Measurements from ENCODE around the gene DUXB. TPM values are rescaled to one million over a fixed set of nuclear protein-coding genes. Genes with fewer than 3 reads are reported as not detected.

DUXB gene
- total RNA-seq, 1 donor from 2014 or later = not detected

DNA sequence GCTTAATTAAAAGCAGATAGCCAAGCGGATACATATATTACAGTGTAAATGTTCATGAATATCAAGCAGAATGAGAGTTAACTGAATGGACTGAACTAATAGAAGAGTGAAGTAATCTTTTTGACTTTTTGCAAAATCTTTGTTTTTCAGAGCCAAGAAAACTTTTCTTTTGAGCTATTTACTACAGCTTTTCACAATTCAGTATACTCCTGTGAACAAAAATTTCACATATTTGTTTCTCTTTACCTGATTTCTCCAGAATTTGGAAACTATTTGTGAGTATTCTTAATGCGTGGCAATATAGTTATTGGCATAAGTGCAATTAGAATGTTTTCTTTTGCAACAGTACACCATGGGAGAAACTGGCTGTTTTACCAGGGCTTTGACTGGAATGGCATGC lies 9.1 kb upstream of the DUXB start:
- Histone ChIP-seq H3K27ac (ENCODE audit: low read depth, low read length) (no peak overlapping the region), H3K79me2 (ENCODE audit: insufficient read depth, low read length) (no peaks in the 10 kb centered on the region), H3K27me3 (ENCODE audit: insufficient read depth, low read length) (no peaks in the 10 kb centered on the region), H3K9ac (ENCODE audit: low read length) (no peak overlapping the region), H3K4me1 (ENCODE audit: insufficient read depth, low read length) (no peaks in the 10 kb centered on the region), H3K4me2 (ENCODE audit: low read length) (no peak overlapping the region), H2AFZ (ENCODE audit: low read depth, low read length) (no peak overlapping the region), H3K36me3 (ENCODE audit: insufficient read depth, low read length) (no peaks in the 10 kb centered on the region), H3K9me3 (ENCODE audit: insufficient read depth, low read depth, low read length) (peaks cover 4% of the 10 kb centered on the region), H4K20me1 (ENCODE audit: insufficient read depth, low read length) (no peaks in the 10 kb centered on the region), H3K4me3 (ENCODE audit: insufficient read depth, low read depth, low read length) (no peak overlapping the region)
- Mint-ChIP-seq H3K9me3 (ENCODE audit: unreplicated experiment) (peaks cover 12% of the 10 kb centered on the region), H3K27me3 (ENCODE audit: low read depth, unreplicated experiment) (peaks cover 5% of the 10 kb centered on the region), H3K27ac (ENCODE audit: unreplicated experiment) (no peak overlapping the region), H3K4me3 (ENCODE audit: unreplicated experiment) (no peak overlapping the region), H3K4me1 (ENCODE audit: low read depth, unreplicated experiment) (no peaks in the 10 kb centered on the region), H3K36me3 (ENCODE audit: low read depth, unreplicated experiment) (no peaks in the 10 kb centered on the region)
- FAIRE-seq (no peak), DNase-seq (ENCODE audit: low read depth) (no peak)
- TF ChIP-seq EZH2 (IDR thresholded peaks at IDR 0.05; ENCODE audit: insufficient read depth, low read length) = no peak
- TF ChIP-seq, protein P1, sequence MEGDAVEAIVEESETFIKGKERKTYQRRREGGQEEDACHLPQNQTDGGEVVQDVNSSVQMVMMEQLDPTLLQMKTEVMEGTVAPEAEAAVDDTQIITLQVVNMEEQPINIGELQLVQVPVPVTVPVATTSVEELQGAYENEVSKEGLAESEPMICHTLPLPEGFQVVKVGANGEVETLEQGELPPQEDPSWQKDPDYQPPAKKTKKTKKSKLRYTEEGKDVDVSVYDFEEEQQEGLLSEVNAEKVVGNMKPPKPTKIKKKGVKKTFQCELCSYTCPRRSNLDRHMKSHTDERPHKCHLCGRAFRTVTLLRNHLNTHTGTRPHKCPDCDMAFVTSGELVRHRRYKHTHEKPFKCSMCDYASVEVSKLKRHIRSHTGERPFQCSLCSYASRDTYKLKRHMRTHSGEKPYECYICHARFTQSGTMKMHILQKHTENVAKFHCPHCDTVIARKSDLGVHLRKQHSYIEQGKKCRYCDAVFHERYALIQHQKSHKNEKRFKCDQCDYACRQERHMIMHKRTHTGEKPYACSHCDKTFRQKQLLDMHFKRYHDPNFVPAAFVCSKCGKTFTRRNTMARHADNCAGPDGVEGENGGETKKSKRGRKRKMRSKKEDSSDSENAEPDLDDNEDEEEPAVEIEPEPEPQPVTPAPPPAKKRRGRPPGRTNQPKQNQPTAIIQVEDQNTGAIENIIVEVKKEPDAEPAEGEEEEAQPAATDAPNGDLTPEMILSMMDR (IDR thresholded peaks at IDR 0.05; ENCODE audit: insufficient read depth, low read depth, low read length) = no peak

DNA sequence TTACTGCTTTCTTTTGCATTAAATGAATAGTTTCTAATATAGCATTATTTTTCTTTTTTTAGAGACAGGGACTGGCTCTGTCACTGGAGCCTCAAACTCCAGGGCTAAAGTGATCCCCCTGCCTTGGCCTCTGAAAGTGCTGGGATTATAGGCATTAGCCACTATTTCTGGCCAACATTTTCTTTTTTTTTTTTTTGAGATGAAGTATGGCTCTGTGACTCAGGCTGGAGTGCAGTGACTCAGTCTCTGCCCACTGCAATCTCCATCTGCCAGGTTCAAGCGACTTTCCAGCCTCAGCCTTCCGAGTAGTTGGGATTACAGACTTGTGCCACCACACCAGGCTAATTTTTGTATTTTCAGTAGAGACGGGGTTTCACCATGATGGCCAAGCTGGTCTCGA lies 2.0 kb upstream of the DUXB start:
- no peak for TF ChIP-seq EZH2 (IDR thresholded peaks at IDR 0.05; ENCODE audit: insufficient read depth, low read length)
- TF ChIP-seq, protein P1 (IDR thresholded peaks at IDR 0.05; ENCODE audit: insufficient read depth, low read depth, low read length) = no peak
- no peaks in the 10 kb centered on the region for H3K27me3 ChIP-seq (ENCODE audit: insufficient read depth, low read length)
- H3K27ac Mint-ChIP-seq (ENCODE audit: unreplicated experiment) = no peak overlapping the region
- H4K20me1 ChIP-seq (ENCODE audit: insufficient read depth, low read length) = no peaks in the 10 kb centered on the region
- no peak overlapping the region for H3K4me2 ChIP-seq (ENCODE audit: low read length)
- no peak overlapping the region for H3K4me3 ChIP-seq (ENCODE audit: insufficient read depth, low read depth, low read length)
- no peaks in the 10 kb centered on the region for H3K4me1 ChIP-seq (ENCODE audit: insufficient read depth, low read length)
- H2AFZ ChIP-seq (ENCODE audit: low read depth, low read length) = no peak overlapping the region
- H3K4me1 Mint-ChIP-seq (ENCODE audit: low read depth, unreplicated experiment) = peaks cover 3% of the 10 kb centered on the region
- DNase-seq (ENCODE audit: low read depth) (peak; percentile 24), FAIRE-seq (no peak)
- H3K36me3 ChIP-seq (ENCODE audit: insufficient read depth, low read length) = no peaks in the 10 kb centered on the region
- H3K9ac ChIP-seq (ENCODE audit: low read length) = no peak overlapping the region
- no peak overlapping the region for H3K4me3 Mint-ChIP-seq (ENCODE audit: unreplicated experiment)
- H3K9me3 Mint-ChIP-seq (ENCODE audit: unreplicated experiment) = peaks cover 3% of the 10 kb centered on the region
- no peaks in the 10 kb centered on the region for H3K9me3 ChIP-seq (ENCODE audit: insufficient read depth, low read depth, low read length)
- H3K27me3 Mint-ChIP-seq (ENCODE audit: low read depth, unreplicated experiment) = no peaks in the 10 kb centered on the region
- H3K27ac ChIP-seq (ENCODE audit: low read depth, low read length) = no peak overlapping the region
- H3K36me3 Mint-ChIP-seq (ENCODE audit: low read depth, unreplicated experiment) = no peaks in the 10 kb centered on the region
- H3K79me2 ChIP-seq (ENCODE audit: insufficient read depth, low read length) = no peaks in the 10 kb centered on the region

DNA sequence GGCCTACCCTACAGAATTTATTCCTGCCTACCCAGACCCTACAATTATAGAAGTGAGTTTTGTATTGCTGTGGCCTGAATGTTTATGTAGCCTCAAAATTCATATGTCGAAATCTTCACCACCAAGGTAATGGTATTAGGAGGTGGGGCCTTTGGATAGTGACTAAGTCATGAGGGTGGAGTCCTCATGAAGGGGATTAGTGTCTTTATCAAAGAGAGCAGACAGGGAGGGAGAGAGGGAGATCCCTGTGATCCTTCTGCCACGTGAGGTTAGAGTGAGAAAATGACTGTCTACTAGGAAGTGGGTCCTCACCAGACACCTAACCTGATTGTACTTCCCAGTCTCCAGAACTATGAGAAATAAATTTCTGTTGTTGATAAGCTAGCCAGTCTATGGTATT lies 981 bp upstream of the DUXB start:
- Histone ChIP-seq H3K4me3 (ENCODE audit: insufficient read depth, low read depth, low read length) (no peak overlapping the region), H3K36me3 (ENCODE audit: insufficient read depth, low read length) (no peaks in the 10 kb centered on the region), H3K4me2 (ENCODE audit: low read length) (no peak overlapping the region), H3K27ac (ENCODE audit: low read depth, low read length) (no peak overlapping the region), H3K79me2 (ENCODE audit: insufficient read depth, low read length) (no peaks in the 10 kb centered on the region), H3K9me3 (ENCODE audit: insufficient read depth, low read depth, low read length) (no peaks in the 10 kb centered on the region), H3K27me3 (ENCODE audit: insufficient read depth, low read length) (no peaks in the 10 kb centered on the region), H3K9ac (ENCODE audit: low read length) (no peak overlapping the region), H2AFZ (ENCODE audit: low read depth, low read length) (no peak overlapping the region), H3K4me1 (ENCODE audit: insufficient read depth, low read length) (no peaks in the 10 kb centered on the region), H4K20me1 (ENCODE audit: insufficient read depth, low read length) (no peaks in the 10 kb centered on the region)
- TF ChIP-seq, protein P1 (IDR thresholded peaks at IDR 0.05; ENCODE audit: insufficient read depth, low read depth, low read length) = no peak
- no peak for TF ChIP-seq EZH2 (IDR thresholded peaks at IDR 0.05; ENCODE audit: insufficient read depth, low read length)
- no peak overlapping the region for H3K27ac Mint-ChIP-seq (ENCODE audit: unreplicated experiment)
- no peaks in the 10 kb centered on the region for H3K27me3 Mint-ChIP-seq (ENCODE audit: low read depth, unreplicated experiment)
- H3K4me3 Mint-ChIP-seq (ENCODE audit: unreplicated experiment) = no peak overlapping the region
- DNase-seq (ENCODE audit: low read depth) = no peak
- FAIRE-seq = no peak
- no peaks in the 10 kb centered on the region for H3K36me3 Mint-ChIP-seq (ENCODE audit: low read depth, unreplicated experiment)
- H3K4me1 Mint-ChIP-seq (ENCODE audit: low read depth, unreplicated experiment) = peaks cover 3% of the 10 kb centered on the region
- H3K9me3 Mint-ChIP-seq (ENCODE audit: unreplicated experiment) = peaks cover 2% of the 10 kb centered on the region
